H1 (cell line): ENCODE data around the gene GPD1. TPM values are rescaled to one million over a fixed set of nuclear protein-coding genes. Genes with fewer than 3 reads are reported as not detected.

ENCODE experiments used
- CTCF ChIA-PET: fragments of 300-600 bp; sonication (Branson Sonifier 250); formaldehyde crosslinking; loops from one replicate; lab custom pipeline; 2021; ENCODE audit not compliant: partially characterized antibody; lab: Charles Lee
- POLR2A ChIA-PET: fragments of 300-600 bp; sonication (Branson Sonifier 250); formaldehyde crosslinking; loops from one replicate; lab custom pipeline; 2021; ENCODE audit warnings: inconsistent platforms; ENCODE audit not compliant: partially characterized antibody; lab: Charles Lee
- DNase-seq, 2 experiments: peaks; one replicate each; pipeline versions ENCODE4 v3.0.0 to v3.0.0-alpha.2; 2010 to 2022; ENCODE audit warnings: low spot score in 2 of 2, low read depth in 1 of 2, mixed read lengths in 1 of 2
- FAIRE-seq: peaks from 2 replicates; lab custom pipeline; 2011; peaks lifted over from hg19 to GRCh38; lab: Jason Lieb, UNC
- H2AFZ ChIP-seq: 2 replicates; pipeline ENCODE4 v1.8.1; 2012; ENCODE audit warnings: low read length, inconsistent platforms
- H2AK5ac ChIP-seq: 2 replicates; pipeline ENCODE4 v1.6.1; 2013; ENCODE audit warnings: low read depth, low read length
- H2BK120ac ChIP-seq: replicated peaks from 2 replicates; pipeline ENCODE3; 2013; ENCODE audit warnings: low read depth, low read length, inconsistent platforms
- H2BK12ac ChIP-seq: 2 replicates; pipeline ENCODE4 v1.6.1; 2013; ENCODE audit warnings: low read depth, low read length
- H2BK15ac ChIP-seq: 2 replicates; pipeline ENCODE4 v1.6.1; 2013; ENCODE audit warnings: low read length
- H2BK20ac ChIP-seq: 2 replicates; pipeline ENCODE4 v1.6.1; 2013; ENCODE audit warnings: low read length
- H2BK5ac ChIP-seq: 2 replicates; pipeline ENCODE4 v1.6.1; 2013; ENCODE audit warnings: low read depth, low read length
- H3K14ac ChIP-seq: 2 replicates; pipeline ENCODE4 v1.6.1; 2013; ENCODE audit warnings: inconsistent platforms; ENCODE audit not compliant: insufficient read length
- H3K18ac ChIP-seq: 2 replicates; pipeline ENCODE4 v1.6.1; 2013; ENCODE audit warnings: low read length; ENCODE audit errors: extremely low read depth
- H3K23ac ChIP-seq: 2 replicates; pipeline ENCODE4 v1.6.1; 2013; ENCODE audit warnings: inconsistent platforms; ENCODE audit not compliant: insufficient read length
- H3K23me2 ChIP-seq: 2 replicates; pipeline ENCODE4 v1.6.1; 2013; ENCODE audit warnings: low read depth, low read length
- H3K27ac ChIP-seq: 2 replicates; pipeline ENCODE4 v1.6.1; 2011; ENCODE audit warnings: low read depth, low read length, inconsistent platforms
- H3K27me3 ChIP-seq, 4 experiments: replicated peaks in 1 of 4; 1 replicate in 1 of 4; 2 replicates in 3 of 4; pipeline versions ENCODE4 v1.6.1 to v1.8.1; 2011 to 2013; ENCODE audit warnings: low read length in 3 of 4, mild to moderate bottlenecking in 3 of 4, inconsistent platforms in 2 of 4, mixed read lengths in 2 of 4, moderate library complexity in 1 of 4; ENCODE audit not compliant: control insufficient read depth in 3 of 4, insufficient read depth in 3 of 4; ENCODE audit errors: extremely low read depth in 1 of 4
- H3K36me3 ChIP-seq, 4 experiments: 2 replicates each; pipeline versions ENCODE4 v1.6.1 to v1.8.1; 2011 to 2013; ENCODE audit warnings: mild to moderate bottlenecking in 4 of 4, low read length in 3 of 4, moderate library complexity in 2 of 4, control low read depth in 1 of 4, inconsistent platforms in 1 of 4; ENCODE audit not compliant: insufficient read depth in 4 of 4, control insufficient read depth in 2 of 4
- H3K4ac ChIP-seq: replicated peaks from 2 replicates; pipeline ENCODE3; 2013; ENCODE audit warnings: low read length, low read depth, mixed read lengths, inconsistent platforms; ENCODE audit not compliant: insufficient read length
- H3K4me1 ChIP-seq, 4 experiments: replicated peaks in 1 of 4; 1 replicate in 1 of 4; 2 replicates in 3 of 4; pipeline versions ENCODE4 v1.6.1 to v1.8.1; 2011 to 2013; ENCODE audit warnings: low read length in 3 of 4, inconsistent platforms in 2 of 4, mixed read lengths in 1 of 4; ENCODE audit not compliant: insufficient read depth in 4 of 4, control insufficient read depth in 3 of 4
- H3K4me2 ChIP-seq, 2 experiments: 2 replicates each; pipeline versions ENCODE4 v1.6.1 to v1.8.1; 2011 to 2013; ENCODE audit warnings: low read depth in 2 of 2, low read length in 2 of 2, control low read depth in 1 of 2, inconsistent platforms in 1 of 2, mild to moderate bottlenecking in 1 of 2; ENCODE audit not compliant: insufficient read depth in 1 of 2
- H3K4me3 ChIP-seq, 4 experiments: fragments of 200-600, 300-600 bp in 1 of 4; sonication (generic), shearing (Covaris generic), sonication (Bioruptor Twin) in 1 of 4; 2 replicates each; pipeline versions ENCODE4 v1.5.1 to v1.8.1; 2011 to 2016; ENCODE audit warnings: low read length in 4 of 4, low read depth in 3 of 4, control low read depth in 2 of 4, inconsistent platforms in 2 of 4, mild to moderate bottlenecking in 2 of 4, mixed read lengths in 1 of 4, moderate library complexity in 1 of 4; ENCODE audit not compliant: insufficient read depth in 2 of 4; ENCODE audit errors: extremely low read depth in 1 of 4
- H3K56ac ChIP-seq: replicated peaks from 2 replicates; pipeline ENCODE3; 2013; ENCODE audit warnings: low read depth, mild to moderate bottlenecking, mixed read lengths, low read length, inconsistent platforms; ENCODE audit not compliant: insufficient read length
- H3K79me1 ChIP-seq: 2 replicates; pipeline ENCODE4 v1.6.1; 2013; ENCODE audit warnings: low read depth, low read length, control low read depth
- H3K79me2 ChIP-seq, 2 experiments: 2 replicates each; pipeline versions ENCODE4 v1.6.1 to v1.8.1; 2012 to 2013; ENCODE audit warnings: low read length in 2 of 2, mild to moderate bottlenecking in 2 of 2, inconsistent platforms in 1 of 2; ENCODE audit not compliant: insufficient read depth in 2 of 2, control insufficient read depth in 1 of 2
- H3K9ac ChIP-seq, 4 experiments: replicated peaks in 1 of 4; 1 replicate in 1 of 4; 2 replicates in 3 of 4; pipeline versions ENCODE4 v1.6.1 to v1.8.1; 2011 to 2013; ENCODE audit warnings: low read depth in 3 of 4, low read length in 3 of 4, control low read depth in 2 of 4, mild to moderate bottlenecking in 2 of 4, moderate library complexity in 2 of 4, inconsistent platforms in 1 of 4; ENCODE audit errors: extremely low read depth in 1 of 4
- H3K9me3 ChIP-seq, 2 experiments: 2 replicates each; pipeline versions ENCODE4 v1.6.1 to v1.8.1; 2012 to 2013; ENCODE audit warnings: mild to moderate bottlenecking in 2 of 2, moderate library complexity in 2 of 2, control low read depth in 1 of 2, inconsistent platforms in 1 of 2, low read depth in 1 of 2, low read length in 1 of 2, mixed read lengths in 1 of 2; ENCODE audit not compliant: insufficient read depth in 2 of 2
- H4K20me1 ChIP-seq, 2 experiments: replicated peaks in 1 of 2; 2 replicates each; pipeline versions ENCODE3 to v1.8.1; 2011 to 2013; ENCODE audit warnings: inconsistent platforms in 2 of 2, low read length in 2 of 2, mild to moderate bottlenecking in 1 of 2; ENCODE audit not compliant: insufficient read depth in 2 of 2, control insufficient read depth in 1 of 2
- H4K5ac ChIP-seq: 2 replicates; pipeline ENCODE4 v1.6.1; 2013; ENCODE audit warnings: low read length, low read depth, mixed read lengths, inconsistent platforms; ENCODE audit not compliant: insufficient read length
- H4K8ac ChIP-seq: 2 replicates; pipeline ENCODE4 v1.8.0; 2013; ENCODE audit warnings: mild to moderate bottlenecking, moderate library complexity, low read length, inconsistent platforms; ENCODE audit not compliant: insufficient read depth; ENCODE audit errors: extremely low read depth
- H4K91ac ChIP-seq: replicated peaks from 2 replicates; pipeline ENCODE3; 2013; ENCODE audit warnings: low read length, mixed read lengths, inconsistent platforms; ENCODE audit not compliant: insufficient read length
- MAFK ChIP-seq: IDR thresholded peaks from 2 replicates; pipeline ENCODE4 v1.6.1; 2012; ENCODE audit warnings: low read depth, mild to moderate bottlenecking, improper control_type of control experiment, low read length
- USF2 ChIP-seq: IDR thresholded peaks from 2 replicates; pipeline ENCODE4 v1.6.1; 2011; ENCODE audit warnings: low read length, improper control_type of control experiment
- WGBS, 2 experiments: shearing (Covaris generic) in 1 of 2; methylation state at CpG; one replicate each; pipeline versions ENCODE4 v1.1.6 to v1.1.7; 2013 to 2015; ENCODE audit warnings: low lambda C conversion rate in 2 of 2, mixed read lengths in 2 of 2, inconsistent platforms in 1 of 2, low coverage in 1 of 2, missing lambda C conversion rate in 1 of 2; ENCODE audit not compliant: insufficient replicate concordance in 2 of 2, insufficient coverage in 1 of 2, insufficient read length in 1 of 2; ENCODE audit errors: extremely low coverage in 1 of 2, missing lambda C conversion rate in 1 of 2; 5-methylcytosine and 5-hydroxymethylcytosine counted together
- polyA plus RNA-seq, 7 experiments: library from polyadenylated mRNA; depleted of rRNA in 3 of 7; stranded (reverse) in 5 of 7; unstranded in 2 of 7; fragments of >200 nt in 5 of 7; fragments of 200-250 nt in 2 of 7; gene quantifications; 1 replicate in 5 of 7; 2 replicates in 1 of 7; 4 replicates in 1 of 7; pipeline versions ENCODE4 v1.2.1 to v1.2.3, GENCODE V29; 2011 to 2013; ENCODE audit warnings: missing spikeins in 2 of 7, mixed read lengths in 2 of 7
- total RNA-seq: library from RNA; stranded (reverse); fragmentation: NEBNext Ultra II Directional; extraction: Animal tissue kit (Norgen Biotek cat#: 25700); gene quantifications from 2 replicates; pipeline ENCODE4 v1.2.1, GENCODE V29; 2021

The GPD1 gene
- total and polyA plus RNA-seq, 2 of the 8 experiments (the other 6 are each of a cell fraction or from before 2014, with no cell fraction given): 0.45 to 0.74 TPM

GRCh38 chr12:50119387-50119786, 15.6 kb downstream of the GPD1 start:
- no peak overlapping the region for H3K18ac ChIP-seq
- DNase-seq: no peak
- H4K91ac ChIP-seq: no peak overlapping the region
- no peak overlapping the region; a peak in 1 of 7 replicates for H3K9ac ChIP-seq
- H3K4ac ChIP-seq: no peak overlapping the region
- H2BK12ac ChIP-seq: no peak overlapping the region
- H3K23me2 ChIP-seq: no peaks in the 10 kb centered on the region; the same call in 1 of the 2 replicates
- CTCF ChIA-PET: interaction anchor here (0.7 to 32.9 kb wide), 2 partner anchors 9 to 33 kb away, joined by 4 to 625 read pairs; partner anchors contain the start of gene SMARCD1
- no peak overlapping the region for H4K8ac ChIP-seq
- no peak overlapping the region for H2BK5ac ChIP-seq
- POLR2A ChIA-PET: interaction anchor here (0.8 to 27.1 kb wide), 3 partner anchors 10 to 42 kb away, joined by 4 to 457 read pairs (median 4); partner anchors contain the start of genes GPD1 and SMARCD1
- no peak overlapping the region for H2BK20ac ChIP-seq
- no peak overlapping the region for H2BK120ac ChIP-seq
- FAIRE-seq: no peak
- WGBS, 2 experiments: 100% methylated on average over 2 of the region's 2 CpGs; no CpG with 5 or more reads in 1 of the 2 experiments
- H2BK15ac ChIP-seq: no peak overlapping the region
- no peak overlapping the region for H3K23ac ChIP-seq
- H2AFZ ChIP-seq: no peak overlapping the region
- H4K5ac ChIP-seq: no peak overlapping the region
- H3K56ac ChIP-seq: no peak overlapping the region
- H3K27me3 ChIP-seq: no peaks in the 10 kb centered on the region
- no peak overlapping the region for H2AK5ac ChIP-seq
- H3K79me2 ChIP-seq: peaks cover 0 to 4% of the 10 kb centered on the region in 2 experiments; a peak in 2 of 4 replicates
- H3K79me1 ChIP-seq: no peaks in the 10 kb centered on the region; the same call in 1 of the 2 replicates
- no peak overlapping the region for H3K4me3 ChIP-seq
- peaks cover 0 to 2% of the 10 kb centered on the region in 2 experiments for H4K20me1 ChIP-seq
- no peak overlapping the region for H3K14ac ChIP-seq
- no peak overlapping the region for H3K4me2 ChIP-seq
- H3K27ac ChIP-seq: no peak overlapping the region
- H3K4me1 ChIP-seq: no peaks in the 10 kb centered on the region
- peaks cover 0 to 3% (median 0%) of the 10 kb centered on the region in 4 experiments; a peak in 1 of 8 replicates for H3K36me3 ChIP-seq
- H3K9me3 ChIP-seq: no peaks in the 10 kb centered on the region
- TF ChIP-seq USF2 (no peak), MAFK (no peak)
